Astrocyte of the cerebellum (primary cell): ENCODE results near the gene IGSF22.
"Not testable (repeated sequence)": the region's sequence is repeated elsewhere in the genome, so short reads cannot be mapped to it uniquely, and the experiment has no call there.

Experiments used
- DNase-seq: peaks from one replicate; pipeline ENCODE4 v3.0.0-alpha.2; 2011; ENCODE audit warnings: low read depth
- H3K4me3 ChIP-seq: 2 replicates; pipeline ENCODE4 v1.5.1; 2011; ENCODE audit warnings: mild to moderate bottlenecking, low read depth, low read length, moderate library complexity
- in situ Hi-C: cut with HindIII; loops from 2 replicates; pipeline ENCODE4 v1.10.0; 2017; ENCODE audit warnings: low sequenced_read_pairs
- TF ChIP-seq, protein P1 (sequence below): IDR thresholded peaks from 2 replicates; pipeline ENCODE4 v1.5.1; 2012; ENCODE audit warnings: low read length, low read depth, moderate library complexity, mild to moderate bottlenecking; ENCODE audit errors: missing control alignments

Gene IGSF22

GRCh38 chr11:18684267-18684666 is 41.7 kb downstream of the IGSF22 start:
- in situ Hi-C loops, result no loop called here

GRCh38 chr11:18682466-18682865 is 43.5 kb downstream of the IGSF22 start:
- TF ChIP-seq, protein P1, sequence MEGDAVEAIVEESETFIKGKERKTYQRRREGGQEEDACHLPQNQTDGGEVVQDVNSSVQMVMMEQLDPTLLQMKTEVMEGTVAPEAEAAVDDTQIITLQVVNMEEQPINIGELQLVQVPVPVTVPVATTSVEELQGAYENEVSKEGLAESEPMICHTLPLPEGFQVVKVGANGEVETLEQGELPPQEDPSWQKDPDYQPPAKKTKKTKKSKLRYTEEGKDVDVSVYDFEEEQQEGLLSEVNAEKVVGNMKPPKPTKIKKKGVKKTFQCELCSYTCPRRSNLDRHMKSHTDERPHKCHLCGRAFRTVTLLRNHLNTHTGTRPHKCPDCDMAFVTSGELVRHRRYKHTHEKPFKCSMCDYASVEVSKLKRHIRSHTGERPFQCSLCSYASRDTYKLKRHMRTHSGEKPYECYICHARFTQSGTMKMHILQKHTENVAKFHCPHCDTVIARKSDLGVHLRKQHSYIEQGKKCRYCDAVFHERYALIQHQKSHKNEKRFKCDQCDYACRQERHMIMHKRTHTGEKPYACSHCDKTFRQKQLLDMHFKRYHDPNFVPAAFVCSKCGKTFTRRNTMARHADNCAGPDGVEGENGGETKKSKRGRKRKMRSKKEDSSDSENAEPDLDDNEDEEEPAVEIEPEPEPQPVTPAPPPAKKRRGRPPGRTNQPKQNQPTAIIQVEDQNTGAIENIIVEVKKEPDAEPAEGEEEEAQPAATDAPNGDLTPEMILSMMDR, result no peak
- no peak overlapping the region for H3K4me3 ChIP-seq
- in situ Hi-C loops, result no loop called here
- DNase-seq, result no peak

More at GRCh38 chr11:18684267-18684666, 41.7 kb downstream of the IGSF22 start:
- no peak for DNase-seq
- no peak overlapping the region for H3K4me3 ChIP-seq
- TF ChIP-seq, protein P1, result no peak

- in situ Hi-C loops, DNase-seq: not testable (repeated sequence)
Observed at GRCh38 chr11:18681949-18682348, 44.0 kb downstream of the IGSF22 start.

GRCh38 chr11:18677560-18677959 is 48.4 kb downstream of the IGSF22 start:
- no peak overlapping the region for H3K4me3 ChIP-seq
- no peak for DNase-seq
- in situ Hi-C loops, result no loop called here
- TF ChIP-seq, protein P1, result no peak

More at GRCh38 chr11:18681949-18682348, 44.0 kb downstream of the IGSF22 start:
- not testable (repeated sequence) for H3K4me3 ChIP-seq

DNA sequence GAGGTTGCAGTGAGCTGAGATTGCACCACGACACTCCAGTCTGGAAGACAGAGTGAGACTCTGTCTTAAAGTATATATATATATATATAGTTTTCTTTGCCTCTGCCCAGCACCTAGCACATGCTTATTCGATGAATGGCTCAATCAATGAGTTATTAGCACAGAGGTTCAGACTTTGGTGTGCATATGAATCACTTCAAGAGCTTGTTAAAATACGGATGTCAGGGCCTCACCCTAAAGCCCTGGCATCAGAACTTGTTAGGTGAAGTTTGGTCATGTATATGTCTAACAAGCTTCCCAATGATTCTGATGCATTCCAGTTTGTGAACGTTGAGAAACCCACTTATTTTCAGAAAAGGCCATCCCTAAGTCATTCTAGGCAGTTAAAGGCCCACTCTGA is 49.2 kb downstream of the IGSF22 start:
- no peak for DNase-seq
- TF ChIP-seq, protein P1, result no peak
- in situ Hi-C loops, result no loop called here
- H3K4me3 ChIP-seq, result no peak overlapping the region

DNA sequence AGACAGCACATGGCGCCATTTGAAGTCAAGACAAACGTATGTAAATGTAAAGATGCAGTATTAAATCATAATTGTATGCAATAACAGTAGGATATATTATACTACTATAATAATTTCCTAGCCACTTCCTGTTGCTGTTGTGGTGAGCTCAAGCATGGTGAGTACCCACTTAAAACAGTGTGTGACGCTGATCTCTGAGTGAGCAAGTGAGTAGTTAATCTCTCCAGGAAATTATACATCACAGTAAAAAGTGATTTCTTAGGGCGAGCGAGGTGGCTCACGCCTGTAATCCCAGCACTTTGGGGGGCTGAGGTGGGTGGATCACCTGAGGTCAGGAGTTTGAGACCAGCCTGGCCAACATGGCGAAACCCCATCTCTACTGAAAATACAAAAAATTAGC is 53.8 kb downstream of the IGSF22 start:
- in situ Hi-C loops, H3K4me3 ChIP-seq, DNase-seq: not testable (repeated sequence)

- H3K4me3 ChIP-seq, result no peak overlapping the region
- DNase-seq, result no peak
- TF ChIP-seq, protein P1, result no peak
- in situ Hi-C loops, result no loop called here
Observed at GRCh38 chr11:18671246-18671645, 54.7 kb downstream of the IGSF22 start.

GRCh38 chr11:18669711-18670110 is 56.3 kb downstream of the IGSF22 start:
- no peak overlapping the region for H3K4me3 ChIP-seq
- DNase-seq, result no peak
- in situ Hi-C loops, result no loop called here
- TF ChIP-seq, protein P1, result no peak
